Kidney capillary endothelial cell (primary cell): Measurements from ENCODE around the gene PRKCQ.
"Not testable (repeated sequence)": the region's sequence is repeated elsewhere in the genome, so short reads cannot be mapped to it uniquely, and the experiment has no call there.

Experiments
- DNase-seq: peaks from one replicate; pipeline ENCODE4 v3.0.0-alpha.2; 2018; ENCODE audit warnings: low spot score

The PRKCQ gene

GRCh38 chr10:6455592-6455991, 124.5 kb downstream of the PRKCQ start:
- no peak for DNase-seq

- no peak for DNase-seq
Measured at GRCh38 chr10:6446711-6447110, 133.4 kb downstream of the PRKCQ start.

- peak; percentile 22 for DNase-seq
Measured at GRCh38 chr10:6445671-6446316, 134.3 kb downstream of the PRKCQ start.

GRCh38 chr10:6439875-6440274, 140.2 kb downstream of the PRKCQ start:
- DNase-seq = not testable (repeated sequence)

DNA sequence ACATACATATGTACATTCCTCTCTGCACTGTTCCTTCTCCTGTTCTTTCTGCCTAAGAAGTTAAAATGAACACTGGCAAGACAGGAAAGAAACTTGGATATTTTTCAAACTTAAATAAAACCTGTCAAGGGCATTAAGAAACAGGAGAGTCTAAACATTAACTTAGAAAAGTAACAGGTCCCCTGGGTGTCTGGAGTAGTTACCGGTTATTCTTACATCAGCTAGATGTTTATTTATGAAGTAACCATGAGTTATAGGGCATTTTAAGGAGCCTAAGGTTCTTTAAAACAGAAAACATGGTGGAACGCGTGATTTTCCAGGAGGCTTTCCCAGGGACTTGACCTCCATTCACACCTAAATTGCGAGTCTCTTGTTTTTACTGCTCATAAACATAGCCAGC, 148.2 kb downstream of the PRKCQ start:
- no peak for DNase-seq

- DNase-seq = no peak
Measured at GRCh38 chr10:6431186-6431585, 148.9 kb downstream of the PRKCQ start.

DNA sequence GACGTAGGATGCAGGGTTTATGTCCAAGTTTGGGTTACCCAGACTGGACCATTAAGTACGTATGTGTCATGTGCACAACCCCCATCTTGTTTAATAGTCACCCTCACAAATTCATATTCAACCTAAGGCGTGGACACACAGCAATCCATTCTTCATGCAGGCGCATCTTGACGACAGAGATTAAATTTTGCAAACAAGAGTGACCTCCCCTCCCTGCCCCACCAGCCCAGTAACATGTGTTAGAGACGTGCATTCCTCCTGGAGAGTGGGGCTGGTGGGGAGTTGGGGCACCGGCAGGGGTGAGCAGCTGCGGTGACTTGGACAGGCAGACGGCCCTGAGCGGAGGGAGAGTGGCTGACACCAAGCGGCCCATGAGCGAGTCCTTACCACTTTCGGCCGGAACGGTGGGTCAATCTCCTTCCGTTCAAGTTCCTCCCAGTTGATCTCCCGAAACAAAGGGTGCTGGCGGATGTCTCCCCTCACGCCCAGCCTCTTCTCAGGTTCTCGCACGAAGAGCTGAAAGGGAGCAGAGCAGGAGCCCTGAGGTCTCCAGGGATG, 149.6 kb downstream of the PRKCQ start:
- DNase-seq = no peak

- DNase-seq = no peak
Measured at GRCh38 chr10:6427357-6427959, 152.6 kb downstream of the PRKCQ start.

GRCh38 chr10:6426317-6426716, 153.8 kb downstream of the PRKCQ start:
- DNase-seq = no peak

DNA sequence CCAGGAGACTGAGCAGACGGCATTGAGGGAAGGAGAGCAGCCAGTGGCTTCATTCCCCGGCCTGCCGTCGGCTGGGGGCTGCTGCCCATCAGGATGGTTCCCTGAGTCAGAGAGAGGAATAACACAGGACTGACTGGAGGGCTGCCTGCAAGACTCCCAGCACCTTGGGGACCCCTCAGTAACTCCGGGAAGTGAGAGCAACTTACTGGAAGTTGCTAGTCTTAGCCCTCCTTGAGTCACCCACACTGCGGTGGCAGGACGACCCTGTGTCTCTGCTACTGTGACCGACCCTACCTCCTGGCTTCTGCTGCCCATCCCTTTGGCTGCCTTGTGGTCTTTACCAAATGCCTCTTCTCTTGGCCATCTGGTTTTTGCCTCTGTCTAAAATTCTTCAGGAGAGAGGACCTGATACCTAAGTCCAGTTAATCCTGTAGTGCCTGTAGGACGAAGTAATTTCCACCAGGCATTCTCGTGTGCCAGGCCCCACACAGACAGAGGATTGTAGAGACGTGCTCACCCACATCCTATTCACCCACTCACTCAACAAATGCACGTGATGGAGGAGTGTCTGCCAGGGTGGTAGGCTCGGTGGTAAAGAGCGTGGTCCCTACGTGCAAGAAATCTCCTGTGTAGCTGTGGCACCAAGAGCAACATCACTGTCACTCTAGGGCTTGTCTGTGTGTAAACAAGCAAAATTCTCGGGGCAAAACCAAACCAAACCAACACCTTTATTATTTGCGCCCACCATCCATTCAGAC, 156.5 kb downstream of the PRKCQ start:
- DNase-seq = no peak

GRCh38 chr10:6423004-6423403, 157.1 kb downstream of the PRKCQ start:
- no peak for DNase-seq

- no peak for DNase-seq
Measured at GRCh38 chr10:6418613-6419216, 161.4 kb downstream of the PRKCQ start.

GRCh38 chr10:6418167-6418566, 161.9 kb downstream of the PRKCQ start:
- no peak for DNase-seq

- DNase-seq = peak; percentile 49
Measured at GRCh38 chr10:6416892-6417512, 163.1 kb downstream of the PRKCQ start.

DNA sequence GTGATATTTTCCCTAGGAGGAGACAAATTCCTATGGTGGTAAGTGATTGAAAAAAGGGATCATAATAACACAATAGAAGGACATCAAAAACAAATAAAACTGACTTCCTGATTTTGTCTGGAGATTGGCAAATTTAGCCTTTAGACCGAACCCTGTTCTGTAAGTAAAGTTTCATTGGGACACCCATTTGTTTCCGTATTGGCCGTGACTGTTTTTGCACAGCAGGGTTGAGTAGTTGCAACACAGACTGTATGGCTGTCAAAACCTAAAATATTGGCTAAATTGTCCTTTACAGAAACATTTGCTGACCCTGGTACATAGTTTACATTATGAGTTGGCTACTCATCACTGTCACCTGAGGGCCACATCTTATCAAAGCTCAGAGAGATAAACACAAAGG, 168.6 kb downstream of the PRKCQ start:
- no peak for DNase-seq

- no peak for DNase-seq
Measured at GRCh38 chr10:6410830-6411229, 169.2 kb downstream of the PRKCQ start.

- peak; percentile 48 for DNase-seq
Measured at GRCh38 chr10:6409971-6410643, 170.0 kb downstream of the PRKCQ start.

DNA sequence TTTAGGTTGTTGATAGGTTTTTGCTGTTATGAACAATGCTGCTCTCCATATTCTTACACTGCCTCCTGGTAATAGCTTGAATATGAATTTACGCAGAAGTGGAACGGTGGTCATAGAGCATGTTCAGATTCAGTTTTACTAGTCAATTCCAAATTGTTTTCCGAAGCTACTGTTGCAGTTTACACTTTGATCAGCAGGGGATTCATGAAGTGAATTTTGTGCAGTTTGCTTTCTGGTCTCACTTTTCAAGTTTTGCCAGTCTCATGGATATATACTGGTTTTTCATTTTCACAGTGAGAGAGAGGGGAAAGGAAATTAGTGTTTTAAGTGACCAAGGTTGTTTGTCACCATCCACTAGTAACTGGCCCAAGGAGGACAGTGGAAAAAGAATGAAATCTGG, 171.3 kb downstream of the PRKCQ start:
- no peak for DNase-seq

DNA sequence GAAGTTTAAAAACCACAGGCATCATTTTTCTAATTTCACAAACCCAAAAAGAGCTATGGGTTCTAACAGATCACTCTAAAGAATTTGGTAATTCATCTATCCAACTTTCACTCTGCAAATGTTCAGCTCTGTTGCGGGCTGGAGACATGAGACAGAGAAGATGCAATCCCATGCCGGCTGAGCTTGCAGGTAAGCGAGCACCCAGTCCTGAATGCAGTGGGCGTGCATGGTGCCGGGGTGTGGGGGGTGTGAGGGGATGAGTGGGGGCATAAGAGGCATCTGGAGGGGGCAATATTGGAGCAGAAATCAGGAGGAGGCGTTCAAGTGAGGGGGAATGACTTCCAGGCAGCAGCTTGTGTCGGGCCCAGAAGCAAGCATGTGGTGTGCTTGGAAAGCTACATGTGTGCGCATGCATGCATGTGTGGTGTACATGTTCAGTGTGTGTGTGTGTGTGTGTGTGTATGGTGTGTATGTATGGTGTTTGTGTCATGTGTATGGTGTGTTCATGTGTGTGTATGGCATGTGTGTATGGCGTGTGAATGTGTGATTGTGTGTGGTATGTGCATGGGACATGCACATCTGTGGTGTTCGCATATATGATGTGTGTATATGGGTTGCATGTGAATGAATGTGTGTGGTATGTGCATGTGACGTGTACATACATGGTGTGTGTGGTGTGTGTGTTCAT, 172.9 kb downstream of the PRKCQ start:
- no peak for DNase-seq

DNA sequence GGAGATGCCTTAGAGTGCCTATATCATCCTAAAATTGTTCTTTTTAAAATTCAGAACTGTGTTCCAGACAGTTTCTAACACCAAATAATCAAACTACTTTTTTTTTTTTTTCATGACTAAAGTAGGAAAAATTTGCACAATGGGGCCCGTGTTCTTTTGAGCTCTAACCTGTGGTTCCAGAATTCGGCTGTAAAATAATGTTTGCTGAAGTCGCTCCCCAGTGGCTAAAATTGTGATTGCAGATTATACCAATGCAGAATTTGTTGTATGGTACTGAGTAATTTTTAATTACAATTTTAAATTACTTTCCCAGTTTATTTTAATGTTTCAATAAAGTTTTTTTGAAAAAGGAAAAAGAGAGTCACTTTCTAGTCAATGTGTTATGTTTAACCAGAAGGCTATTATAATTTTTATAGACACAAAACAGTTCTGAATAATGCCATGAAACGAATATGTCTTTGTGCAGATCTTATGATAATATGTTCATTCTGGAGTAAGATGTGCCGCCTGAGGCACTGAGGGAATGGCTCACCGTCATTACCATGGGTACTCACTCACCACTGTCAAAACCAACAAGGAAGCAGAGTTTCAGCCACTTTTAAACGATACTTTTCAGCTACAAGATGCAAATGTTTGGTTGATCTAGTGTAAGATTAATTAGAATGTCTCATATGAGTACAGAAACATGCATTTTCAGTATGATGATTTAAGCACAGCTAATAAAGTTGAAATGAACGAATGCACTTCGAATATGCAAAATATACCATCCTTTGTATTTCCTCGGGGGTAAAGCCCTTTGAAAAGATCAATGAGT, 173.6 kb downstream of the PRKCQ start:
- DNase-seq = no peak
